ENCODE measurements around the gene SELL.
"Not testable (repeated sequence)": the region's sequence is repeated elsewhere in the genome, so short reads cannot be mapped to it uniquely, and the experiment has no call there.

SELL gene

DNA sequence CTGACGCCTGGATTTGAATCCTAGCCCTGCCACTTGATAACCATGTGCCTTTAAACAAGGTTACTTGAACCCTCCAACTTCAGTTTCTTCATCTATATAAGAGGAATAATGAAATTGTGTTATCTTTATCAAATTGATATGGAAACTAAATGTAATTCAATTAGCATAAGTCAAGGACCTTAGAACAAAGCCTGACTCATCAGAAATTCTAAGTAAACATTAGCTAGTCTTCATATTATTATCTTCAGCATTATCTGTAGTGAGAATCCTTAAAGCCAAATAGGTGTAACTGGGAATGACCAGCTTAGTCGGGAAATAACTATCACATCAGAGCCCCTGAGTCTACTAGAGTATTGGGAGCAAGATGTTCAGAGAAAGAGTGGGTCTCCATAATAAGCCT lies 6.6 kb downstream of the SELL start:
- no peak for DNase-seq

DNA sequence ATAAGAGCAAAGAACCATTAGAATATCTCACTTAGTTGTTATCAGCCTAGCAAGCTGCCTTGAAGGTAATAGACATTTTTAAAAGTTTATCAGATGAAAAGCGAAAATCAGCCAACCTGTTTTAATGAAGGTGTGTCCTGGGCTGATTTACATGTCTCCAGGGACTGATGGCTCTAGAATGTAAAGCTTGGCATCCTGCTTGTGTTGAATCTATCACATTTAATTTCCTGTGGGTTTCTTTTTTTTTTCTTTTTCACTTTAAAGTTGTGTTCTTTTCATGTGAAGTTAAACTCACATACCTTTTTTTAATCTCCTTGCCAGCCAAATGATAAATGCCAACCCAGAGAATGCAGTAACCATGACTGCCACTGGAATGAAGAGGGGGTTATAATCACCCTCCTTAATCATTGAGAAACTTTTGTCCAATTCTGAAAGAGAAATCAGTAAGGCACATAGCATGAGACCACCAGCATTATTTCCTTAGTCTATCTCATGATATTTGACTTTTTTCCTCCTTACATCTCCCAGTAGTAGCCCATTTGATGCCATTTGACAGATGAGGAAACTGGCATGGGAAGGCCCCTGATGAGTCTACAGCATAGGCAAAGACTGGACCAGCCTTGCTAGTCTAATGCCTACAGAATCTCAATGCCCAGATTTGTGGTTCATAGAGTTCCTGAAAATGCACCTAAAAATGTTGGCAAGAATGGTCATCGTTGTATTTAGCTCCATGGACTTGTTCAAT lies 10.0 kb downstream of the SELL start:
- peak in 1 of 5 experiments; percentile 62 for DNase-seq

DNA sequence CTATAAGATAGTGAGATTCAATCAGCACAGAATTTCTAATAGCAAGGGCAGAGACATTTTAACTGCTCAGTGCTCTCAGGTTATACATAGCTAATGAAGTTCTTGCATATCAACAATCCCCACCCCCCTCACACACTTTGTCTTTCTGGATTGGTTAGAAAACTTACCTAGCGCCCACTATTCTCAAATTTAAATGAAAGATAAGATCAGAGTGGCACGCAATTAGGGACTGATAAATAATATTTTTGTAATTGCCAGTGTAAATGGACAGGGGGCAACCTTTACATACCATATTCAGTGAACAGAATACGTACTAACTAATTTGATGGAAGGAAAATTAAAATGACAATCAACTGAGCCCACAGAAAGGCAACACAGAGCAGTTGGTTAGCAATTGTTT lies 11.7 kb downstream of the SELL start:
- peak in 1 of 5 experiments; percentile 55 for DNase-seq

DNA sequence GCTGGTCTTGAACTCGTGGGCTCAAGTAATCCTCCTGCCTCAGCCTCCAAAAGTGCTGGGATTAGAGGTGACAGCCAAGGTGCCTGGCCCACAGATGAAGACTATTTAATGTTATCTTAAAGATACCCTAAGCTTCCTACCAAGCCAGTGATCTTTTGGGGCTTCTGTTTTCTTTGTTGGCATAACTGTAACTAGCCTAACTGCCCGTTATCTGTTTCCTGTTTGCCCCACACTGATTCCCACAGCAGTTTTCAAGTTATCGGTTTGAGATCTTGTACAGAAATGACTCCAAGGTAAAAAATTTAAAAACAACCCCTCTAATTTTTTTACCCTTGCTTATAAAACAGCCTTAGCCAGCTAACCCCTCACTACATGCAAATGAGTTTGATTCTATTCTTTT lies 12.4 kb downstream of the SELL start:
- DNase-seq, result peak in 1 of 5 experiments; percentile 95

DNA sequence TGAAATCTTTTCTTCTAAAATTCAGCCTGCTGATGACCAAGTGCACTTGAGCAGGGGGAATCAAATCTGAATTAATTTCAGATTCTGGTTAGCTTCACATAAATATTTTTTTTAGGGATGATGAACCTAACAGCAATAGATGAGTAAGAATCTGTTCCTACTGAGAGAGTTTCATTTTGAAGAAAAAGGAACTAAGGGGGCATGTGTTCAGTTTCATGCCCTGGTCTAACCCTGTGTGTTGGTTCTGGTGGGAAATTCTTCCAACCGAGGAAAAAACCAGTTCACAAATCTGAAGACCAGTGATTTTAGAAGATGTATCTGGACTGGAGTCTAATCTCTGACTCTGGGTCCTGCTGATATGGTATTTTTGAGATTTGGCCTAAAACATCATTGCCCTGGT lies 13.7 kb downstream of the SELL start:
- DNase-seq, result peak in 1 of 5 experiments; percentile 25

DNA sequence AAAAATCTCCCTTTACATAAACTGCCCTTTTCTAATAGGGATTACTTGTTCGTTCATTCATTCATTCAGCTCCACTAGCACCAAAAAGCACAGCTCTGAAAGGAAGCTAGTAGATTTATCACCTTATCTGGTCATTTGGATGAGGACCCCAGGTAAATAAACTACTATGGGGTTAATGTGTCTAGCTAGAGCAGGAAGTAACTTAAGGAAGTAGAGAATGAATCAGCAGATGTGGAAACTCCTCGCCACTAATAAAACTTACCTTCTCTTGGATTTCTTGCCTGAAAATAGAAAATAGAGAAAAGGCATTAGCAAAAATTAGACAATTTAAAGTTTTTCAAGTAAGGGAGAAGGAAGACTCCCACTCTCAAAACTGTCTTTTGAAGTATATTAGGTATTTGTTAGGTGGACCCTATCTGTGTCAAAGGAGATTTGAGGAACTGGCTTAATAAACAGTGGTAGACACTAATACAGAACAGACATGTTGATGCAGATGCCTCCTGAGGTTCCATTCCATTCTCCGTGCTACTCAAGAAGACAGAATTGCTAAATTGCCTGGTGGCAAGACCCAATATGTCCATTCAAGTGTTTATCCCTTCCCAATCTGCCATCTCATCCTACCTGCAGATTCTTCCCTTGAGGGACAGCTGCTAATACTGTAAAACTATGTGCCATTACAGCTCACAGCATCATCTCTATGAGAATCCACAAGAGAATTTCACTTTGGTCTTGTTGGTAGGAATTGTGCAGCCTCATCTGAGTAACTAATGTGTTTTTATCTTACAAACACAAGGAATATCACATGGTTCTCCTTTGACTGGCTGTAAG lies 14.9 kb downstream of the SELL start:
- peak in 1 of 5 experiments; percentile 63 for DNase-seq

DNA sequence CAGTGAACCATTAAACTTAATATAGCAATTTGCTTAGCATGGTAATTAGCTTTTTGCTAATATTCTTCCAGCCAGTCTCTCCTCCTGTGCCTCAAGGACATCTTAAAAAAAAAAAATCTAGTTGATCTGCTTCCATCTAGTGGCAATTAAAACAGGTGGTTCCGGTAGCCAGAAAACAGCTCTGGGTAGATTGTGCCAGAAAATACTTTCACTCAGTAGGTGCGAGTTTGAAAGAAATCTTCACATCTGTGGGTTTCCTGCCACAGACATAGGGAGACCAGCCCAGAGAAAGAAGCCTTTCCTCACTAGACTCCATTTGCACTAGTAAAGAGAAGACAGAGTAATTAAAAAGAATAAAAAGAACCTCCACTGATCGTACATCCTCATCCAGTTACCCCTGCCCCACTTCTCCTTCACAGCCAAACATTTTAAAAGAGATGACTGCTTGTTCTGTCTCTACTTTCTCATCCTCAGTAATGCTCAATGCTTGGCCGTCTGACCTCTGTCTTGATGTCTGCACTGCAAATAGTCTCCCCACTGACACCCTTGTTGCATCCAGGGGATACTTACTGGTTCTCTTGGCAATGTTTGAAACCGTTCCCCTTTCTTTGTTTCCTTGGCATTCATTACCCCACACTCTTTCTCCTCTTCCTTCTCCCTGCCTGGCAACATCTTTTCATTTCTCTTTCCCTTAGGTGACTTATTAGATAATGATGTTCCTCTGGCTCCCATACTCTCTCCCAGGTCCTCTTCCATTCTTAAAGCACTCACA lies 16.9 kb downstream of the SELL start:
- peak in 3 of 5 experiments; percentile 29 to 96 (median 75) for DNase-seq

DNA sequence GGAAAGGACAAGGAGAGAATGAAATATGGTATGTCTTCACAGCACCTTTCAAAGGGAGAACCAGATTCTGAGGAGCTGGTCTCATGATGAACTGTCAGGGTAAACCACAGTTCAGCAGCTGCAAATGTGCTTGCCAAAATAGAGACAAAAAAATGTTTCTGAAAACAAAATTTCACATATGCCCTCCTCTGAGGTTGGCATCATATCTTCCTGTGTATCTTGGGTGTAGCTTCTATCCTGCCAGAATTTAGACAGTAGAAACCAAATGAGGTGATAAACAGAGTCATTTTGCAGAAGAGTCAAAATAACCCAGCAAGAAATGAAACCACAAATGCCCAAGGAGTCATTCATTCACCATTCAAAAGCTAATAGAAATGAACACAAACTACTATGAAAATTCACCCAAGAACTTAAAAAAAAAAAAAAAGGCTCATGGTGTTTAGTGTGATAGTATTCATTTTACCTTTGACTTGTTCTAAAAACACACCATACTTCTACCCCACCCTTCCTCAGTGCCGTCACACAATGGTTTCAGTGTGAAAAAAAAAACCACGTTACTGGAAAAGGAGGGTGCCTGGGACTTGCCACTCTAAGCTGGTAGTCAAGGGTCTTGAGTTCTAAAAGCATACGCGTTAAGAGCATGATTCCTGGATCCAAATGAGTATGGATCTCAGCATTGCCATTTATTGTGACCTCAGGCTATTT lies 18.5 kb downstream of the SELL start:
- peak in 2 of 5 experiments; percentile 77 to 98 for DNase-seq

DNA sequence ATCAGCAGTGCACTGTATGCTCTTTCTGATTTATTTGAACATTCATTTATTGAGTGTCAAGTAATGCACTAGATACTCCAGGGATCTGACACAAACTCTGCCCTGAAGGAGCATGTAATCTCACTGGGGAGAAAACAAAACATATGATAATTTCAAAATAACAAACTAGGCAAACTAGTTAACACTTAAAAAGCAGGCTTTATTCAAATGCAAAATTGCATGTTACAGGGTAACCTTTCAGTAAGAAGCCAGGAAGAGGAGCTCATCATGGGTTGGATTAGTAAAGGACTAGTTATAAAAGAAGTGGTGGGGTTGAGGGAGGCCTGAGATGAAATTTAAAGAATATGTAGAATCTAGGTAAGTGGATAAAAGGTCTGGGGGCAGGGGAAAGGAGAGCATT lies 20.9 kb downstream of the SELL start:
- no peak for DNase-seq

DNA sequence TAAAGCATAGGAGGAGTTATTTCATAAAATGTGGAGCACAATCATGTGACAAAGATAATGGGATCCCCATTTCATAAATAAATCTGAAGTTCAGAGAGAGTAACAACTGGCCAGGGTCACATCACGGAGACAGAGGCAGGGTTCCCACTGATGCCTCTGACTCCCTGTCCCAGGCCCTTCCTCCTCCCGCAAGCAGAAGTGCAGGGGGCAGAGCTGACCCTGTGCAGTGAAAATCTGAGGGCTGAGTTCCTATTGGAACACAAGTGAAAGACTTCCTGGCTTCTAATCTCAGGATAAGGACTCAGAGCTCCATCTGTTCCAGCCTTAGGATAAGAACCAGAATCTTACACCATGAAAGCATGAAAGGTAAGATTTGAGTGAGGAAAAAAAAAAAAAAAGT lies 22.0 kb downstream of the SELL start:
- DNase-seq, result no peak

DNA sequence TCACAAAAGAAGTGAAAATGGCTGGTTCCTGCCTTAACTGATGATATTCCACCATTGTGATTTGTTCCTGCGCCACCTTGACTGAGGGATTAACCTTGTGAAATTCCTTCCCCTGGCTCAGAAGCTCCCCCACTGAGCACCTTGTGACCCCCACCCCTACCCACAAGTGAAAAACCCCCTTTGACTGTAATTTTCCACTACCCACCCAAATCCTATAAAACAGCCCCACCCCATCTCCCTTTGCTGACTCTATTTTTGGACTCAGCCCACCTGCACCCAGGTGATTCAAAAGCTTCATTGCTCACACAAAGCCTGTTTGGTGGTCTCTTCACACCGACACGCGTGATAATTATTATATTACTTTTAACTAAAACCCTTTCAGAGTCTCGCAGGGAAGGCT lies 23.0 kb downstream of the SELL start:
- DNase-seq, result not testable (repeated sequence)

DNA sequence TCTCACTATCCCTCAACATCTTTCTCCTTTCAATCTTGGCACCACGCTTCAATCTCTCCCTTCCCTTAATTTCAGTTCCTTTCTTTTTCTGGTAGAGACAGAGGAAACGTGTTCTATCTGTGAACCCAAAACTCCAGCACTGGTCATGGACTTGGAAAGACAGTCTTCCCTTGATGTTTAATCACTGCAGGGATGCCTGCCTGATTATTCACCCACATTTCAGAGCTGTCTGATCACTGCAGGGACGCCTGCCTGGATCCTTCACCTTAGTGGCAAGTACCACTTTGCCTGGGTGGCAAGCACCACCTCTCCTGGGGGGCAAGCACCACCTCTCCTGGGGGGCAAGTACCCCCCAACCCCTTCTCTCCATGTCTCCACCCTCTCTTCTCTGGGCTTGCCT lies 27.8 kb downstream of the SELL start:
- DNase-seq, result no peak

DNA sequence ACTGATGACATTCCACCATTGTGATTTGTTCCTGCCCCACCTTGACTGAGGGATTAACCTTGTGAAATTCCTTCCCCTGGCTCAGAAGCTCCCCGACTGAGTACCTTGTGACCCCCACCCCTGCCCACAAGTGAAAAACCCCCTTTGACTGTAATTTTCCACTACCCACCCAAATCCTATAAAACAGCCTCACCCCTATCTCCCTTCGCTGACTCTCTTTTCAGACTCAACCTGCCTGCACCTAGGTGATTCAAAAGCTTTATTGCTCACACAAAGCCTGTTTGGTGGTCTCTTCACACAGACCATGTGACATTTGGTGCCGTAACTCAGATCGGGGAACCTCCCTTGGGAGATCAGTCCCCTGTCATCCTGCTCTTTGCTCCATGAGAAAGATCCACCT lies 28.3 kb downstream of the SELL start:
- not testable (repeated sequence) for DNase-seq

DNA sequence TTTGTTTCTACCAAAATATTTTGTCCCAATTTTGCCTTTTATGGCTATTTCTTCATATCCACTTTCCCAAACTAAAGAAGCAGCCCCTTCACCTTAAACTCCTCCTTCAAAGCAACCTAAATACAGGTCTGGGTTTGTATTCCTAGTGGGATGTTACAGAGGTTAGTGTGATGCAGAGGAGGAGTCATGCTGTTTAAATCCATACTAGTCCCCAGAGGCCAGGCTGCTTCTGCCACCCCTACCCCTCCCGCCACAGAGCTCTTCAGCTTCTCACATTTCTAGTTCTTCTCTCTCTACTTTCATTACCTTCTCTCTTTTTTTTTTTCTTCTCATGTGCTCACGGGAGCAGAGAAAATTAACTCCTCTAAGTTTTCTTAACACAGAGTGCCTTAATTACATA lies 29.3 kb downstream of the SELL start:
- DNase-seq, result no peak

DNA sequence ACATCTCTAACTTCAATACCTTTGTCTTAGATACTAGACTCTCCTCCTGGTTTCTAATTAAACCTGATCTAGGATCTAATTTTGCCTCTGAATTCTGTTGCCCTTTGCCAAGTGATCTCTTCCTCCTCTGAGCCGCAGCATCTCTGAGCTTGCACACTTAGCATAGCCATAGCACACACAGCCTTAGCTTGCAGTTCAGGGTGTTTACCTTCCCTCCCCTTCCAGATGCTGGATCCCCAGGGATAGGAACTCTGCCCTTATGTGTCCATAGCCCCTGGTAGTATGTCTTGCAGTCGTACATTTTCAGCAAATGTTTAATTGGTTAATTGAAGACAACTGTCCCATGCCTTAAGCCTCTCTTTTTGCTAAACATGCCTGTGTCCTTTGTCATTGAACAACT lies 30.3 kb downstream of the SELL start:
- DNase-seq, result no peak

DNA sequence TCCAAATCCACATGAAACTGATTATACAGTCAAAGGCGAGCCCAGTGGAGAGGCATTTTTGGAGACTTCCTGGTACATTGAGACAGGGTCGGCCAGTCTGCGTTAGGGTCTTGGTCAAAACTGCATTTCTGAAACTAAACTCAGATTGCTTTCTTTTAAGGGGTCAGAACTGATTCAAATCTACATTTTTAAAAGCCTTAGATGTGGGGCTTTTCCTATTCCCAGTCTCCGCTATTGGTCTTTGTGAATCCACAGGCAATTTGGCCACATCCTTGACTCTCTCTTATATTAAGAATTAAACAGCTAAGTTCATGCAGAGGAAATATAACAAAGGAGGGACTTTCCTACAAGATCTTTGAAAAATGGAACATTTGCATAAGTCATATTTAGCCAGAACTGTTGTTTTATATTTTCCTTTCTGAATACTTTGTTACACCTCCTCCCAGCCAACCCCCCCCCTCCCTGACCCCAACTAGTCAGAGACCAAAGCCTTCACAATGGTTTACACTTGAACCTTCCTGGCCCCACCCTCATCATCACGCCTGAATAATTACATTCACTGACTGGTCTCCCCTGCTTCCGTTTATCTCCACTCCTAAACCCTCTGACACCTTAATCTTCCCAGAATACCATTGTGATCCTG lies 30.9 kb downstream of the SELL start:
- DNase-seq, result peak in 1 of 5 experiments; percentile 30

DNA sequence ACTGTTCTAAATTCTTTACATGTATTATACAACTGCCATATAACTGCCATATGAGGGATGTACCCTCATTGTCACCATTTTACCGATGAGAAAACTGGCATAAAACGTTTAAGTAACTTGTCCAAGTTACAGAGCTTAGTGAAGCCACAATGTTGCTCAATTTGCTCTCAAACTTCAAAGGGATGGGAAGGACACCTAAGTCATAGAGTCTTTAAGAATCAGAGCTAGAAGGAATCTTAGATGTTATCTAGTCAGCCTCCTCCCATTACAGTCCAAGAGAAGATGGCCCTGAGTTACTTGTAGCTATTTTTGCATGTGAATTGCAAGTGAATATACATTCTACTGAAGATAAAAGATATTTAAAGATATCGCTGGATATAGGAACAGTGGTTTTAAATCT lies 31.7 kb downstream of the SELL start:
- DNase-seq, result no peak

DNA sequence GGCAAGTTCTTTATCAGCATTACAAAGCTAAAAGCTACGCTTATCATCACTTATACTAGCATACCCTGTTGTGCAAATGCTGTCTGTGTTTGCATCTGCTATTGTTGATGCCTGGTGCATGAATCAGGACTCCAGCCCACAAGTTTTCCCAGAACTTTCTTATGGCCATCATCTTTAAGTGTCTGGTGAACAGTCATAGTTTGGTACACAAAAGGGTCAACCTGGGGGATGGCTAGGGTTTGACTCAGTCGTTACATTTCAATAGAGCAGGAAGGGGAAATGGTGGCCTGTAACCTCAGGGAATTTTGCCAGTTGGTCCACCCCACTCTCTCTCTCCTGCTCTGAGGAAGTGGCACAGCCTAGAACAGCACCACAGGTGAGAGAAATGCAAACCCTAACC lies 35.4 kb downstream of the SELL start:
- DNase-seq, result no peak

DNA sequence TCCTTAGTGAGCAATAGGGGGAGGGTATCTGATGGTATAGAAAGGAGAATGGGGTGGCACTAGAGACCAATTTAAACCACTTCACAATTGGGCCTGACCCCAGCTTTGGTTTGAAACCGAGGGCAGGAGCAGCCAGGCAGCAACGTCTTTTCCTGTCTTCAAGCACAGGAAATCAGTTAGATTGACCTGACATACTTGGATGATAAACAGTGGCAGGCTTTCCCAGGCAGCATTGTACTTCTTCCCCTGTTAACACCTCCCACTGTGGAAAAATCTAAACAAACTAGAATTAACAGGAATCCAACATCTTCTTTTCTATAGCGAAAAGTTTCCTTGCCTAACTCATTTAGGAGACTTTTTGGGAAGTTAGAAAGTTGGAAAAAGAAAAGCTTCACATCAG lies 40.6 kb downstream of the SELL start:
- no peak for DNase-seq

DNA sequence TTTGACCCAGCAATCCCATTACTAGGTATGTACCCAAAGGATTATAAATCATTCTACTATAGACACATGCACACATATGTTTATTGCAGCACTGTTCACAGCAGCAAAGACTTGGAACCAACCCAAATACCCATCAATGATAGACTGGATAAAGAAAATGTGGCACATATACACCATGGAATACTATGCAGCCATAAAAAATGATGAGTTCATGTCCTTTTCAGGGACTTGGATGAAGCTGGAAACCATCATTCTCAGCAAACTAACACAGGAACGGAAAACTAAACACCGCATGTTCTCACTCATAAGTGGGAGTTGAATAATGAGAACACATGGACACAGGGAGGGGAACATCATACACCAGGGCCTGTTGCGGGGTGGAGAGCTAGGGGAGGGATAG lies 41.2 kb downstream of the SELL start:
- not testable (repeated sequence) for DNase-seq

DNA sequence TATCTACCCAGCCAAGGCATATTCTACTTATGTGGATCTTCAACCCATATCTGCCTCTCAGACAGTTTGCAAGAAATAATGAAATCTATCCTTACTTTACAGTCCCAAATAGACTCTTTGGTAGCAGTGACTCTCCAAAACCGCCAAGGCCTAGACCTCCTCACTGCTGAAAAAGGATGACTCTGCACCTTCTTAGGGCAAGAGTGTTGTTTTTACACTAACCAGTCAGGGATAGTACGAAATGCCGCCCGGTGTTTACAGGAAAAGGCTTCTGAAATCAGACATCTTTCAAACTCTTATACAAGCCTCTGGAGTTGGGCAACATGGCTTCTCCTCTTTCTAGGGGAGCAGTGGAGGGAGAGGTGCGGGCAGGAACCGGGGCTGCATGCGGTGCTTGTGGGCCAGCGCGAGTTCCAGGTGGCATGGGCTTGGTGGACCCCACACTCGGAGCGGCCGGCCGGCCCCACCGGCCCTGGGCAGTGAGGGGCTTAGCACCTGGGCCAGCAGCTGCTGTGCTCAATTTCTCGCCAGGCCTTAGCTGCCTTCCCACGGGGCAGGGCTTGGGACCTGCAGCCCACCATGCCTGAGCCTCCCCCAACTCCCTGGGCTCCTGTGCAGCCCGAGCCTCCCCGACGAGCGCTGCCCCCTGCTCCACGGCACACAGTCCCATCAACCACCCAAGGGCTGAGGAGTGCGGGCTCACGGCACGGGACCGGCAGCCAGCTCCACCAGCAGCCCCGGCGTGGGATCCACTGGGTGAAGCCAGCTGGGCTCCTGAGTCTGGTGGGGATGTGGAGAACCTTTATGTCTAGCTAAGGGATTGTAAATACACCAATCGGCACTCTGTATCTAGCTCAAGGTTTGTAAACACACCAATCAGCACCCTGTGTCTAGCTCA lies 43.5 kb downstream of the SELL start:
- DNase-seq, result peak in 1 of 5 experiments; percentile 50

Data from T-helper 2 cell (primary cell).